ENCODE results near the gene KIF6.

Gene KIF6

DNA sequence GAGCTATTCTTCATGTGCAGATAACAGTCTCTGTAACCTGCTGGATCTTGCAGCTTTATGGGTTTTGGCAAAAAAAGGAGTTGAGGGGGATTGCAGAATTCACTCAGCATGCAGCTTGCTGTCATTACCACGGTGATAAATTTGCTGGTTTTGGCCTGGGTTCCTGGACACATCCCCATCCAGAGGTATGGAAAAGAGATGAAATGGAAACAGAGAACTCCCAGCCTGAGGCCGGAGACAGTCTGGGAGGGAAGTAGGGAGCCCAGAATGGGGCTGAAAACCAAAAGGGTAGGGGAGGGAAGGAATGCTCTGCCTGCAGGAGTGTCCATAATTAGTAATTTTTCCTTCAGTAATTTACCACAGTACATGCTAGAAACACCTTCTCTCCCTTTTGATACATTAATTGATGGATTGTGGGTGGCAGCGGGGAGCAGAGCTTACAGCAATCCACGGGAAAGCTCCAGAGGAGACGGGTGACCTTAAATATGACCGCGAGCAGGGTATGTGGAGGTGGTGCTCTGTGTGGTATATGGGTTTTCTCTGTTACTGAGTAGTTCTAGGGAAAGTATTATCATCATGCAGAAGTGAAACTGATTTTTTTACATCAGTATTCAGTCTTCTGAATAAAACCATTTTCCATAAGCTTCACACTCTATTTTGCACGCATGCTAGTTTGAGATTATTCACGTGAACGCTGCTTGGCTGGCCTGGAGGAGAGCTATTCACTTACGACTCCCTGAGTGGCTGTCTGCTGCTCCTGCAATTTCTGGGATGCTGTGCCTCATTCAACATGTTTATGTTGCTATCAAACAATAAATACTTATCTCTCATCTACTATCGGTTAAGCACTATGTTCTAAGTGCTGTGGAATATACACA lies 336.4 kb downstream of the KIF6 start:
- Histone ChIP-seq H3K79me2 (ENCODE audit: control insufficient read depth, insufficient read depth, low read length, unreplicated experiment) (no peaks in the 10 kb centered on the region), H3K4me3 (ENCODE audit: low read depth, low read length) (no peak overlapping the region), H3K27ac (ENCODE audit: low read depth, low read length) (no peak overlapping the region), H3K27me3 (ENCODE audit: insufficient read depth, low read length) (0 out of 2 replicates have a peak, but pooled peaks cover 3% of the 10 kb centered on the region), H2AFZ (ENCODE audit: low read length, unreplicated experiment) (no peak overlapping the region), H3K36me3 (ENCODE audit: insufficient read depth, low read length) (no peaks in the 10 kb centered on the region), H3K4me1 (ENCODE audit: control insufficient read depth, insufficient read depth, low read length, unreplicated experiment) (no peaks in the 10 kb centered on the region)

GRCh38 chr6:39387785-39388184 lies 337.4 kb downstream of the KIF6 start:
- Histone ChIP-seq H3K4me1 (ENCODE audit: control insufficient read depth, insufficient read depth, low read length, unreplicated experiment) (no peaks in the 10 kb centered on the region), H2AFZ (ENCODE audit: low read length, unreplicated experiment) (no peak overlapping the region), H3K36me3 (ENCODE audit: insufficient read depth, low read length) (no peaks in the 10 kb centered on the region), H3K27ac (ENCODE audit: low read depth, low read length) (no peak overlapping the region), H3K4me3 (ENCODE audit: low read depth, low read length) (no peak overlapping the region), H3K27me3 (ENCODE audit: insufficient read depth, low read length) (0 out of 2 replicates have a peak, but pooled peaks cover 3% of the 10 kb centered on the region), H3K79me2 (ENCODE audit: control insufficient read depth, insufficient read depth, low read length, unreplicated experiment) (no peaks in the 10 kb centered on the region)

- Histone ChIP-seq H2AFZ (ENCODE audit: low read length, unreplicated experiment) (no peak overlapping the region), H3K4me3 (ENCODE audit: low read depth, low read length) (no peak overlapping the region), H3K79me2 (ENCODE audit: control insufficient read depth, insufficient read depth, low read length, unreplicated experiment) (no peaks in the 10 kb centered on the region), H3K27ac (ENCODE audit: low read depth, low read length) (no peak overlapping the region), H3K27me3 (ENCODE audit: insufficient read depth, low read length) (0 out of 2 replicates have a peak, but pooled peaks cover 3% of the 10 kb centered on the region), H3K4me1 (ENCODE audit: control insufficient read depth, insufficient read depth, low read length, unreplicated experiment) (no peaks in the 10 kb centered on the region), H3K36me3 (ENCODE audit: insufficient read depth, low read length) (no peaks in the 10 kb centered on the region)
Observed at GRCh38 chr6:39386487-39386886, 338.7 kb downstream of the KIF6 start.

DNA sequence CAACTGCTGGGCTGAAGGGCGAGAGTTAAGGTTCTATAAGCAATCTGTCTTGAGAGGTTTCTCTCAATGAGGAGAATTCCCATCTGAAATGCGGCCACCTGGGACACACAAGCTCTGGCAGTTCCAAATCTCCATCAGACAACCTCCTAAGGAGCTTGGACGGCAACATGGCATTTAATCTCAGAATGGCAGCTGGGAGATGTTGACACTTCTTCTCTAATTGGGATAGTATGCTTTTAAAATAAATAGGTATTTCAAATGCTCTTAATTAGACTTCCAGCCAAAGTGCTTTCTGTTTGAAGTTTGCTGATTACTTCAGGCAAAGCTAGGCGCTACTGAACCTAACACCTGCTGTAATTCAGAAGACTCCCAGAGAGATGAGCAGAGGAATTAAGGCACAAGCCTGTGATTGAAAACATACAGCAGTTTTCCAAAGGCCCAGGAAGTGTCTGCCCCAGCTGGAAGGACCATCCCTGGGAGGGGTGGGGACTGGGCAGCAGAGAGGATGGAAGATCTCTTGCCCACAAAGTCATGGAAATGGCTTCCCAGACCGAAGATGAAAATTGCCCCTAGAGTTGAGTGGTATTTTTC lies 343.6 kb downstream of the KIF6 start:
- Histone ChIP-seq H3K4me3 (ENCODE audit: low read depth, low read length) (no peak overlapping the region), H2AFZ (ENCODE audit: low read length, unreplicated experiment) (no peak overlapping the region), H3K27ac (ENCODE audit: low read depth, low read length) (no peak overlapping the region), H3K4me1 (ENCODE audit: control insufficient read depth, insufficient read depth, low read length, unreplicated experiment) (no peaks in the 10 kb centered on the region), H3K79me2 (ENCODE audit: control insufficient read depth, insufficient read depth, low read length, unreplicated experiment) (no peaks in the 10 kb centered on the region), H3K36me3 (ENCODE audit: insufficient read depth, low read length) (no peaks in the 10 kb centered on the region), H3K27me3 (ENCODE audit: insufficient read depth, low read length) (0 out of 2 replicates have a peak, but pooled peaks cover 3% of the 10 kb centered on the region)

GRCh38 chr6:39380837-39381549 lies 344.2 kb downstream of the KIF6 start:
- Histone ChIP-seq H3K4me1 (ENCODE audit: control insufficient read depth, insufficient read depth, low read length, unreplicated experiment) (no peaks in the 10 kb centered on the region), H3K27ac (ENCODE audit: low read depth, low read length) (no peak overlapping the region), H3K27me3 (ENCODE audit: insufficient read depth, low read length) (0 out of 2 replicates have a peak, but pooled peaks cover 3% of the 10 kb centered on the region), H3K36me3 (ENCODE audit: insufficient read depth, low read length) (no peaks in the 10 kb centered on the region), H3K79me2 (ENCODE audit: control insufficient read depth, insufficient read depth, low read length, unreplicated experiment) (no peaks in the 10 kb centered on the region), H3K4me3 (ENCODE audit: low read depth, low read length) (no peak overlapping the region), H2AFZ (ENCODE audit: low read length, unreplicated experiment) (no peak overlapping the region)

GRCh38 chr6:39378960-39379425 lies 346.2 kb downstream of the KIF6 start:
- H2AFZ ChIP-seq (ENCODE audit: low read length, unreplicated experiment) = no peak overlapping the region
- no peak overlapping the region for H3K27ac ChIP-seq (ENCODE audit: low read depth, low read length)
- H3K36me3 ChIP-seq (ENCODE audit: insufficient read depth, low read length) = no peaks in the 10 kb centered on the region
- H3K4me1 ChIP-seq (ENCODE audit: control insufficient read depth, insufficient read depth, low read length, unreplicated experiment) = no peaks in the 10 kb centered on the region
- H3K4me3 ChIP-seq (ENCODE audit: low read depth, low read length) = no peak overlapping the region
- no peaks in the 10 kb centered on the region for H3K79me2 ChIP-seq (ENCODE audit: control insufficient read depth, insufficient read depth, low read length, unreplicated experiment)
- H3K27me3 ChIP-seq (ENCODE audit: insufficient read depth, low read length) = no peaks in the 10 kb centered on the region

- Histone ChIP-seq H3K4me3 (ENCODE audit: low read depth, low read length) (no peak overlapping the region), H3K36me3 (ENCODE audit: insufficient read depth, low read length) (no peaks in the 10 kb centered on the region), H3K4me1 (ENCODE audit: control insufficient read depth, insufficient read depth, low read length, unreplicated experiment) (no peaks in the 10 kb centered on the region), H3K27ac (ENCODE audit: low read depth, low read length) (no peak overlapping the region), H3K79me2 (ENCODE audit: control insufficient read depth, insufficient read depth, low read length, unreplicated experiment) (no peaks in the 10 kb centered on the region), H2AFZ (ENCODE audit: low read length, unreplicated experiment) (no peak overlapping the region), H3K27me3 (ENCODE audit: insufficient read depth, low read length) (no peaks in the 10 kb centered on the region; the same call in 1 of the 2 replicates)
Observed at GRCh38 chr6:39378175-39378959, 346.8 kb downstream of the KIF6 start.

- Histone ChIP-seq H3K36me3 (ENCODE audit: insufficient read depth, low read length) (no peaks in the 10 kb centered on the region), H2AFZ (ENCODE audit: low read length, unreplicated experiment) (no peak overlapping the region)
Observed at GRCh38 chr6:39377539-39377950, 347.7 kb downstream of the KIF6 start.

DNA sequence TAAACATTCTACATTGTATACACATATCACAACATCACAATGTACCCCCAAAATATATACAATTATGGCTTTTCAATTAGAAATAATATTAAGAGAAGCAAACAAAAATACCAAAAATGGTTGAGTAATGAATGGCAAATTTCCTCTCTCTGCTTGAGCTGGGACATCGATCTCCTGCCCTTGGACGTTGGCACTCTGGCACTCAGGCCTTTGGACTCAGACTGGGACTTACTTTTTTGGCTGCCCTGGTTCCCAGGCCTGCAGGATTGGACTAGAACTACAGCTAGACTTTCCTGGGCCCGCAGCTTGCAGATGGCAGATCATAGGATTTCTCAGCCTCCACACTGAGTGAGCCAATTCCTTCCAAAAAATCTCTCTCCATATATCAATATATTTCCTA lies 349.8 kb downstream of the KIF6 start:
- Histone ChIP-seq H3K27ac (ENCODE audit: low read depth, low read length) (no peak overlapping the region), H3K4me1 (ENCODE audit: control insufficient read depth, insufficient read depth, low read length, unreplicated experiment) (no peaks in the 10 kb centered on the region), H2AFZ (ENCODE audit: low read length, unreplicated experiment) (no peak overlapping the region), H3K27me3 (ENCODE audit: insufficient read depth, low read length) (no peaks in the 10 kb centered on the region; the same call in 1 of the 2 replicates), H3K4me3 (ENCODE audit: low read depth, low read length) (no peak overlapping the region), H3K79me2 (ENCODE audit: control insufficient read depth, insufficient read depth, low read length, unreplicated experiment) (no peaks in the 10 kb centered on the region), H3K36me3 (ENCODE audit: insufficient read depth, low read length) (no peaks in the 10 kb centered on the region)

More at GRCh38 chr6:39377539-39377950, 347.7 kb downstream of the KIF6 start:
- Histone ChIP-seq H3K27me3 (ENCODE audit: insufficient read depth, low read length) (no peaks in the 10 kb centered on the region; the same call in 1 of the 2 replicates), H3K4me3 (ENCODE audit: low read depth, low read length) (no peak overlapping the region), H3K79me2 (ENCODE audit: control insufficient read depth, insufficient read depth, low read length, unreplicated experiment) (no peaks in the 10 kb centered on the region), H3K4me1 (ENCODE audit: control insufficient read depth, insufficient read depth, low read length, unreplicated experiment) (no peaks in the 10 kb centered on the region), H3K27ac (ENCODE audit: low read depth, low read length) (no peak overlapping the region)

GRCh38 chr6:39370390-39370789 lies 354.8 kb downstream of the KIF6 start:
- H2AFZ ChIP-seq (ENCODE audit: low read length, unreplicated experiment) = no peak overlapping the region
- H3K4me3 ChIP-seq (ENCODE audit: low read depth, low read length) = no peak overlapping the region
- no peaks in the 10 kb centered on the region for H3K36me3 ChIP-seq (ENCODE audit: insufficient read depth, low read length)
- H3K27me3 ChIP-seq (ENCODE audit: insufficient read depth, low read length) = no peaks in the 10 kb centered on the region; the same call in 1 of the 2 replicates
- peaks cover 3% of the 10 kb centered on the region for H3K4me1 ChIP-seq (ENCODE audit: control insufficient read depth, insufficient read depth, low read length, unreplicated experiment)
- no peak overlapping the region for H3K27ac ChIP-seq (ENCODE audit: low read depth, low read length)
- no peaks in the 10 kb centered on the region for H3K79me2 ChIP-seq (ENCODE audit: control insufficient read depth, insufficient read depth, low read length, unreplicated experiment)
